DMS 273 (cell line): Measurements from ENCODE around the gene PCNX3.
"Not testable (repeated sequence)": the region's sequence is repeated elsewhere in the genome, so short reads cannot be mapped to it uniquely, and the experiment has no call there.

Source experiments
- DNase-seq: peaks from one replicate; lab custom pipeline; 2025; ENCODE audit not compliant: unreplicated experiment; lab: John Stamatoyannopoulos, UW

PCNX3 gene

GRCh38 chr11:65637794-65638419 is 22.3 kb downstream of the PCNX3 start, which contains the start of gene SIPA1:
TSS of gene SIPA1 (plus strand) at chr11:65638101. CDS start at chr11:65640922, 2,821 bp downstream.
- DNase-seq = peak; percentile 83

- not testable (repeated sequence) for DNase-seq
These were observed 23.6 kb downstream of the PCNX3 start for GRCh38 chr11:65639228-65639597.

GRCh38 chr11:65639623-65640482 is 24.3 kb downstream of the PCNX3 start:
- no peak for DNase-seq

GRCh38 chr11:65640483-65641296 is 25.1 kb downstream of the PCNX3 start:
- no peak for DNase-seq

- no peak for DNase-seq
These were observed 25.9 kb downstream of the PCNX3 start for GRCh38 chr11:65641297-65642013.

- DNase-seq = no peak
These were observed 26.6 kb downstream of the PCNX3 start for GRCh38 chr11:65642014-65642671.

GRCh38 chr11:65643971-65644370 is 28.4 kb downstream of the PCNX3 start:
- DNase-seq = no peak

GRCh38 chr11:65644837-65645236 is 29.3 kb downstream of the PCNX3 start:
- DNase-seq = no peak

GRCh38 chr11:65645710-65646109 is 30.1 kb downstream of the PCNX3 start:
- no peak for DNase-seq

- DNase-seq = no peak
These were observed 30.8 kb downstream of the PCNX3 start for GRCh38 chr11:65646288-65646957.

- DNase-seq = no peak
These were observed 31.6 kb downstream of the PCNX3 start for GRCh38 chr11:65646958-65647701.

- peak; percentile 25 for DNase-seq
These were observed 33.5 kb downstream of the PCNX3 start for GRCh38 chr11:65648997-65649493.

GRCh38 chr11:65649656-65650546 is 34.3 kb downstream of the PCNX3 start:
- no peak for DNase-seq

GRCh38 chr11:65650547-65651338 is 35.2 kb downstream of the PCNX3 start:
- no peak for DNase-seq

- DNase-seq = no peak
These were observed 35.7 kb downstream of the PCNX3 start for GRCh38 chr11:65651339-65651588.

GRCh38 chr11:65651589-65652510 is 36.3 kb downstream of the PCNX3 start:
- no peak for DNase-seq
